HepG2 (cell line): ENCODE data around the gene NLRC5. TPM values are rescaled to one million over a fixed set of nuclear protein-coding genes. Genes with fewer than 3 reads are reported as not detected.

ENCODE experiments used
- ASH2L ChIP-seq: fragments of 300-600, 200-600 bp; sonication (generic); IDR thresholded peaks from 2 replicates; pipeline ENCODE4 v1.7.0; 2017; ENCODE audit warnings: low read depth, mild to moderate bottlenecking, moderate library complexity, mixed read lengths, low read length; ENCODE audit not compliant: insufficient read length
- BORCS8-MEF2B ChIP-seq: sonication (generic); formaldehyde crosslinking; IDR thresholded peaks from 2 replicates; pipeline ENCODE4 v1.8.0; 2022; ENCODE audit warnings: mild to moderate bottlenecking, missing genetic modification reagents
- HNRNPL ChIP-seq: fragments of 200-400 bp; formaldehyde crosslinking; IDR thresholded peaks from 2 replicates; pipeline ENCODE4 v1.6.1; 2017; ENCODE audit warnings: mild to moderate bottlenecking, low read depth, low read length
- HOXA5 ChIP-seq: sonication (generic); formaldehyde crosslinking; IDR thresholded peaks from 2 replicates; pipeline ENCODE4 v1.4.0; 2020; ENCODE audit warnings: missing genetic modification reagents
- ISL2 ChIP-seq: sonication (generic); formaldehyde crosslinking; IDR thresholded peaks from 2 replicates; pipeline ENCODE4 v1.5.0; 2020; ENCODE audit warnings: missing genetic modification reagents
- MBD4 ChIP-seq: IDR thresholded peaks from 2 replicates; pipeline ENCODE4 v1.6.1; 2012; ENCODE audit warnings: low read length, inconsistent platforms, borderline replicate concordance
- MTF1 ChIP-seq: sonication (generic); formaldehyde crosslinking; IDR thresholded peaks from 2 replicates; pipeline ENCODE4 v1.5.0; 2020; ENCODE audit warnings: missing genetic modification reagents
- NCOA1 ChIP-seq: sonication (generic); formaldehyde crosslinking; IDR thresholded peaks from 2 replicates; pipeline ENCODE4 v1.9.0; 2021; ENCODE audit warnings: missing genetic modification reagents
- SNRNP70 ChIP-seq: fragments of 200-400 bp; formaldehyde crosslinking; IDR thresholded peaks from 2 replicates; pipeline ENCODE4 v1.6.1; 2017; ENCODE audit warnings: mild to moderate bottlenecking, low read depth, low read length, moderate library complexity
- SOX5 ChIP-seq: IDR thresholded peaks from 2 replicates; pipeline ENCODE4 v1.6.1; 2016; ENCODE audit warnings: borderline replicate concordance
- STAG1 ChIP-seq: sonication (generic); formaldehyde crosslinking; IDR thresholded peaks from 2 replicates; pipeline ENCODE4 v1.4.0; 2020; ENCODE audit warnings: missing genetic modification reagents
- TBX3 ChIP-seq: fragments of 450-650 bp; IDR thresholded peaks from 2 replicates; pipeline ENCODE4 v1.6.1; 2017; ENCODE audit warnings: antibody characterized with exemption, mild to moderate bottlenecking, inconsistent platforms, borderline replicate concordance
- THYN1 ChIP-seq: sonication (generic); formaldehyde crosslinking; IDR thresholded peaks from 2 replicates; pipeline ENCODE4 v1.8.1; 2023; ENCODE audit warnings: low read depth, mild to moderate bottlenecking, moderate library complexity, missing genetic modification reagents, borderline replicate concordance
- ZMYM3 ChIP-seq: sonication (generic); formaldehyde crosslinking; IDR thresholded peaks from 2 replicates; pipeline ENCODE4 v1.5.1; 2020; ENCODE audit warnings: mild to moderate bottlenecking, missing genetic modification reagents
- ZNF431 ChIP-seq: sonication (generic); formaldehyde crosslinking; IDR thresholded peaks from 2 replicates; pipeline ENCODE4 v1.9.0; 2022; ENCODE audit warnings: missing genetic modification reagents, low read depth, mild to moderate bottlenecking, borderline replicate concordance
- ZNF484 ChIP-seq: sonication (generic); formaldehyde crosslinking; IDR thresholded peaks from 2 replicates; pipeline ENCODE4 v1.5.1; 2020; ENCODE audit warnings: mild to moderate bottlenecking, low read depth, missing genetic modification reagents, borderline replicate concordance
- ZNF547 ChIP-seq: sonication (generic); formaldehyde crosslinking; IDR thresholded peaks from 2 replicates; pipeline ENCODE4 v1.5.1; 2020; ENCODE audit warnings: mild to moderate bottlenecking, missing genetic modification reagents
- ZNF557 ChIP-seq: sonication (generic); formaldehyde crosslinking; IDR thresholded peaks from 2 replicates; pipeline ENCODE4 v1.4.0; 2020; ENCODE audit warnings: missing genetic modification reagents
- ZNF572 ChIP-seq: sonication (generic); formaldehyde crosslinking; IDR thresholded peaks from 2 replicates; pipeline ENCODE4 v1.5.1; 2020; ENCODE audit warnings: mild to moderate bottlenecking, missing genetic modification reagents
- ZNF660 ChIP-seq: sonication (generic); formaldehyde crosslinking; IDR thresholded peaks from 2 replicates; pipeline ENCODE4 v1.5.1; 2020; ENCODE audit warnings: mild to moderate bottlenecking, low read depth, missing genetic modification reagents, borderline replicate concordance
- polyA plus RNA-seq, 8 experiments: library from polyadenylated mRNA; depleted of rRNA in 3 of 8; stranded (reverse) in 7 of 8; unstranded in 1 of 8; fragments of >200 nt; fragmentation: Illumina TruSeq in 4 of 8; extraction: Trizol in 4 of 8; gene quantifications; 2 replicates each; pipeline versions ENCODE4 v1.2.1 to v1.2.3, GENCODE V29; 2011 to 2016; ENCODE audit warnings: low read depth in 4 of 8, missing spikeins in 1 of 8, mixed read lengths in 1 of 8; ENCODE audit not compliant: insufficient read depth in 1 of 8
- total RNA-seq, 5 experiments: library from RNA; depleted of rRNA; stranded (reverse); fragments of >200 nt; fragmentation: Illumina TruSeq; extraction: Trizol; gene quantifications; 2 replicates each; pipeline ENCODE4 v1.2.3, GENCODE V29; 2016; ENCODE audit warnings: low read depth in 1 of 5
- TF ChIP-seq, protein P1 (sequence below): sonication (generic); formaldehyde crosslinking; IDR thresholded peaks from 2 replicates; pipeline ENCODE4 v1.4.0; 2020; ENCODE audit warnings: mild to moderate bottlenecking, missing genetic modification reagents
- TF ChIP-seq, protein P2 (sequence below): sonication (generic); formaldehyde crosslinking; IDR thresholded peaks from 2 replicates; pipeline ENCODE4 v1.4.0; 2020; ENCODE audit warnings: missing genetic modification reagents
- TF ChIP-seq, protein P3 (sequence below): sonication (generic); formaldehyde crosslinking; IDR thresholded peaks from 2 replicates; pipeline ENCODE4 v1.8.1; 2023; ENCODE audit warnings: missing genetic modification reagents, inconsistent platforms, borderline replicate concordance
- TF ChIP-seq, protein P4 (sequence below): sonication (generic); formaldehyde crosslinking; IDR thresholded peaks from 2 replicates; pipeline ENCODE4; 2020; ENCODE audit warnings: missing genetic modification reagents, mild to moderate bottlenecking, borderline replicate concordance

NLRC5 gene
- total and polyA plus RNA-seq, 2 of the 13 experiments (the other 11 are each of a cell fraction or from before 2014, with no cell fraction given) = 6.3 to 12.7 TPM

DNA sequence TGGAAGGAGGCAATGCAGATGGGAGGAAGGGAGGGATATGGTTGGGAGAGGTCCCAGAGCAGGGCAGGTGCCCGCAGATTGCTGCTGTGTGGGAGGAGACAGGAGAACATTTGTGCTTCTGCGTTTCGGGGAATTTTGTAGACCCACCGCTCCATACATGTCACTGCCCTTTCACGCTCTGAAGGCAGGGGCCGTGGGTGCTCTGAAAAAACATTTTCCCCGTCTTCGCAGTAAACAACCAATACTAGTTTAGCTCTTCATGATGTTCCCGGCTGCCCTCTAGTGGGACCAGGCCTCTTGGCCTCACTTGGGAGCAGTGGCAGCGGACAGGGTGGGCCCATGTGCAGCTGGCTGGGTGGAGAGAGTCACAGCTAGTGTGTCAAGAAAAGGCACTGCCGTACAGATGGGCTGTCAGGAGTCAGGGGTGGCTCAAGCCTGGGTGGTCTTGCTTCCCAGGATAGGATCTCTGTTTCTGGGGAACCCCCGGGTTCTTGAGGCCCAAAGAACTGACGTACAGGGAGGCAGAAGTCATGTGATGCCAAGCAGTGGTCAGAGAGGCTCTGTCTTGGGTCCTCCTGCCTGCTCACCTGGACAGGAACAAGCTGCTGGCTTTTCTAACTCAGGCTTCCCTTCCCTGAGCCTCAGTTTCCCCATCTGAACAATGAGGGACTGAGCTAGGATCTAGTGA lies 56.5 kb downstream of the NLRC5 start (continued):
- TF ChIP-seq ASH2L (no peak), TBX3 (no peak), ZNF572 (peak; percentile 28; the same call in 1 of the 2 replicates), MTF1 (CRISPR knock-in tag) (no peak), BORCS8-MEF2B (CRISPR knock-in tag) (0 out of 2 replicates have a peak, but pooled peaks have one; percentile 39), HNRNPL (0 out of 2 replicates have a peak, but pooled peaks have one; percentile 29), ISL2 (CRISPR knock-in tag) (peak; percentile 36; the same call in 1 of the 2 replicates), ZNF557 (CRISPR knock-in tag) (no peak), SNRNP70 (no peak), MBD4 (no peak), NCOA1 (no peak), ZNF484 (CRISPR knock-in tag) (no peak), SOX5 (CRISPR knock-in tag) (peak; percentile 31; the same call in 1 of the 2 replicates), ZNF431 (CRISPR knock-in tag) (no peak), THYN1 (CRISPR knock-in tag) (no peak), ZMYM3 (peak; percentile 76), ZNF660 (CRISPR knock-in tag) (no peak), ZNF547 (CRISPR knock-in tag) (peak; percentile 66; the same call in 1 of the 2 replicates), STAG1 (CRISPR knock-in tag) (peak; percentile 95), HOXA5 (CRISPR knock-in tag) (0 out of 2 replicates have a peak, but pooled peaks have one; percentile 30)
- TF ChIP-seq, protein P1, sequence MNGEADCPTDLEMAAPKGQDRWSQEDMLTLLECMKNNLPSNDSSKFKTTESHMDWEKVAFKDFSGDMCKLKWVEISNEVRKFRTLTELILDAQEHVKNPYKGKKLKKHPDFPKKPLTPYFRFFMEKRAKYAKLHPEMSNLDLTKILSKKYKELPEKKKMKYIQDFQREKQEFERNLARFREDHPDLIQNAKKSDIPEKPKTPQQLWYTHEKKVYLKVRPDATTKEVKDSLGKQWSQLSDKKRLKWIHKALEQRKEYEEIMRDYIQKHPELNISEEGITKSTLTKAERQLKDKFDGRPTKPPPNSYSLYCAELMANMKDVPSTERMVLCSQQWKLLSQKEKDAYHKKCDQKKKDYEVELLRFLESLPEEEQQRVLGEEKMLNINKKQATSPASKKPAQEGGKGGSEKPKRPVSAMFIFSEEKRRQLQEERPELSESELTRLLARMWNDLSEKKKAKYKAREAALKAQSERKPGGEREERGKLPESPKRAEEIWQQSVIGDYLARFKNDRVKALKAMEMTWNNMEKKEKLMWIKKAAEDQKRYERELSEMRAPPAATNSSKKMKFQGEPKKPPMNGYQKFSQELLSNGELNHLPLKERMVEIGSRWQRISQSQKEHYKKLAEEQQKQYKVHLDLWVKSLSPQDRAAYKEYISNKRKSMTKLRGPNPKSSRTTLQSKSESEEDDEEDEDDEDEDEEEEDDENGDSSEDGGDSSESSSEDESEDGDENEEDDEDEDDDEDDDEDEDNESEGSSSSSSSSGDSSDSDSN (CRISPR knock-in tag) = no peak
- TF ChIP-seq, protein P2, sequence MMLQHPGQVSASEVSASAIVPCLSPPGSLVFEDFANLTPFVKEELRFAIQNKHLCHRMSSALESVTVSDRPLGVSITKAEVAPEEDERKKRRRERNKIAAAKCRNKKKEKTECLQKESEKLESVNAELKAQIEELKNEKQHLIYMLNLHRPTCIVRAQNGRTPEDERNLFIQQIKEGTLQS = 0 out of 2 replicates have a peak, but pooled peaks have one; percentile 18
- TF ChIP-seq, protein P3, sequence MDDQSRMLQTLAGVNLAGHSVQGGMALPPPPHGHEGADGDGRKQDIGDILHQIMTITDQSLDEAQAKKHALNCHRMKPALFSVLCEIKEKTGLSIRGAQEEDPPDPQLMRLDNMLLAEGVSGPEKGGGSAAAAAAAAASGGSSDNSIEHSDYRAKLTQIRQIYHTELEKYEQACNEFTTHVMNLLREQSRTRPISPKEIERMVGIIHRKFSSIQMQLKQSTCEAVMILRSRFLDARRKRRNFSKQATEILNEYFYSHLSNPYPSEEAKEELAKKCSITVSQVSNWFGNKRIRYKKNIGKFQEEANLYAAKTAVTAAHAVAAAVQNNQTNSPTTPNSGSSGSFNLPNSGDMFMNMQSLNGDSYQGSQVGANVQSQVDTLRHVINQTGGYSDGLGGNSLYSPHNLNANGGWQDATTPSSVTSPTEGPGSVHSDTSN (CRISPR knock-in tag) = no peak
- TF ChIP-seq, protein P4, sequence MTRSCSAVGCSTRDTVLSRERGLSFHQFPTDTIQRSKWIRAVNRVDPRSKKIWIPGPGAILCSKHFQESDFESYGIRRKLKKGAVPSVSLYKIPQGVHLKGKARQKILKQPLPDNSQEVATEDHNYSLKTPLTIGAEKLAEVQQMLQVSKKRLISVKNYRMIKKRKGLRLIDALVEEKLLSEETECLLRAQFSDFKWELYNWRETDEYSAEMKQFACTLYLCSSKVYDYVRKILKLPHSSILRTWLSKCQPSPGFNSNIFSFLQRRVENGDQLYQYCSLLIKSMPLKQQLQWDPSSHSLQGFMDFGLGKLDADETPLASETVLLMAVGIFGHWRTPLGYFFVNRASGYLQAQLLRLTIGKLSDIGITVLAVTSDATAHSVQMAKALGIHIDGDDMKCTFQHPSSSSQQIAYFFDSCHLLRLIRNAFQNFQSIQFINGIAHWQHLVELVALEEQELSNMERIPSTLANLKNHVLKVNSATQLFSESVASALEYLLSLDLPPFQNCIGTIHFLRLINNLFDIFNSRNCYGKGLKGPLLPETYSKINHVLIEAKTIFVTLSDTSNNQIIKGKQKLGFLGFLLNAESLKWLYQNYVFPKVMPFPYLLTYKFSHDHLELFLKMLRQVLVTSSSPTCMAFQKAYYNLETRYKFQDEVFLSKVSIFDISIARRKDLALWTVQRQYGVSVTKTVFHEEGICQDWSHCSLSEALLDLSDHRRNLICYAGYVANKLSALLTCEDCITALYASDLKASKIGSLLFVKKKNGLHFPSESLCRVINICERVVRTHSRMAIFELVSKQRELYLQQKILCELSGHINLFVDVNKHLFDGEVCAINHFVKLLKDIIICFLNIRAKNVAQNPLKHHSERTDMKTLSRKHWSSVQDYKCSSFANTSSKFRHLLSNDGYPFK = peak; percentile 49; the same call in 1 of the 2 replicates
